ENCODE measurements around the gene FIBP. TPM values are rescaled to one million over a fixed set of nuclear protein-coding genes. Genes with fewer than 3 reads are reported as not detected.

Gene FIBP
- total RNA-seq, 1 experiment from 2014 or later, result 221 TPM

GRCh38 chr11:65850217-65851082 lies 37.8 kb downstream of the FIBP start:
- Histone ChIP-seq H3K27me3 (ENCODE audit: low read length) (no peaks in the 10 kb centered on the region), H4K20me1 (ENCODE audit: low read length) (peaks cover 28% of the 10 kb centered on the region), H3K4me2 (ENCODE audit: low read length) (no peak overlapping the region), H3K79me2 (ENCODE audit: low read length) (peaks cover 17% of the 10 kb centered on the region), H3K36me3 (ENCODE audit: low read depth, low read length) (peaks cover 43% of the 10 kb centered on the region), H3K9me2 (replicated peaks; ENCODE audit: low read length) (no peaks in the 10 kb centered on the region), H3K4me1 (ENCODE audit: insufficient read depth, low read length) (peaks cover 12% of the 10 kb centered on the region), H3K4me3 (ENCODE audit: low read length) (no peak overlapping the region), H2AFZ (ENCODE audit: low read length) (no peak overlapping the region), H3K9me3 (ENCODE audit: low read length) (no peaks in the 10 kb centered on the region), H3K9ac (ENCODE audit: low read length) (no peak overlapping the region), H3K27ac (ENCODE audit: low read length) (no peak overlapping the region), H3F3A (ENCODE audit: low read length, unreplicated experiment) (no peaks in the 10 kb centered on the region)
- ChIA-PET CTCF (interaction anchor here (0.6 to 1.7 kb wide), 3 partner anchors 10 to 180 kb away, joined by 4 to 6 read pairs (median 4); partner anchors contain the start of gene MUS81), POLR2A (ENCODE audit: unreplicated experiment) (interaction anchor here (0.5 to 0.6 kb wide), 2 partner anchors 78 to 136 kb away, joined by 3 to 7 read pairs; no protein-coding TSS in a partner anchor)
- DNase-seq (no peak), ATAC-seq (no peak; the same call in 1 of the 2 replicates)
- TF ChIP-seq EZH2 (IDR thresholded peaks at IDR 0.05; ENCODE audit: low read length, unreplicated experiment) (no peak), CTCF (conservative IDR thresholded peaks at IDR 0.05; ENCODE audit: low read depth, low read length) (no peak), EZH2phosphoT487 (IDR thresholded peaks at IDR 0.05; ENCODE audit: borderline replicate concordance, low read length) (no peak)
- no TSS peak for BruUV-seq (replicated peaks)
- intact Hi-C loops (cut with micrococcal nuclease), result no loop called here

- ChIA-PET CTCF (interaction anchor here (1.7 kb wide), 1 partner anchor 10 kb away, joined by 4 read pairs; the partner anchor contains the start of gene MUS81), POLR2A (ENCODE audit: unreplicated experiment) (interaction anchor here (0.5 to 0.7 kb wide), 3 partner anchors 9 to 137 kb away, joined by 3 to 7 read pairs (median 3); no protein-coding TSS in a partner anchor)
- Histone ChIP-seq H4K20me1 (ENCODE audit: low read length) (peaks cover 22% of the 10 kb centered on the region), H3K27ac (ENCODE audit: low read length) (no peak overlapping the region), H3K4me3 (ENCODE audit: low read length) (no peak overlapping the region), H3K9me2 (replicated peaks; ENCODE audit: low read length) (no peaks in the 10 kb centered on the region), H3K9ac (ENCODE audit: low read length) (no peak overlapping the region), H3K4me1 (ENCODE audit: insufficient read depth, low read length) (peaks cover 6% of the 10 kb centered on the region), H2AFZ (ENCODE audit: low read length) (no peak overlapping the region), H3K9me3 (ENCODE audit: low read length) (no peaks in the 10 kb centered on the region), H3K36me3 (ENCODE audit: low read depth, low read length) (peaks cover 36% of the 10 kb centered on the region), H3K79me2 (ENCODE audit: low read length) (peaks cover 10% of the 10 kb centered on the region), H3K4me2 (ENCODE audit: low read length) (no peak overlapping the region), H3F3A (ENCODE audit: low read length, unreplicated experiment) (no peaks in the 10 kb centered on the region), H3K27me3 (ENCODE audit: low read length) (no peaks in the 10 kb centered on the region)
- DNase-seq, result no peak
- TF ChIP-seq CTCF (conservative IDR thresholded peaks at IDR 0.05; ENCODE audit: low read depth, low read length) (no peak), EZH2 (IDR thresholded peaks at IDR 0.05; ENCODE audit: low read length, unreplicated experiment) (no peak), EZH2phosphoT487 (IDR thresholded peaks at IDR 0.05; ENCODE audit: borderline replicate concordance, low read length) (no peak)
- ATAC-seq, result no peak
- intact Hi-C loops (cut with micrococcal nuclease), result no loop called here
- no TSS peak for BruUV-seq (replicated peaks)
Observed at GRCh38 chr11:65849771-65850216, 38.5 kb downstream of the FIBP start.
